AG09319 (cell line): ENCODE measurements around the gene COMP.

ENCODE experiments used
- DNase-seq: peaks from one replicate; pipeline ENCODE4 v3.0.0-alpha.2; 2010; ENCODE audit warnings: low read depth; ENCODE audit errors: extremely low read depth
- CTCF ChIP-seq: IDR thresholded peaks from 2 replicates; pipeline ENCODE4 v1.5.1; 2011; ENCODE audit warnings: low read depth, mild to moderate bottlenecking, inconsistent platforms, low read length, moderate library complexity

Gene COMP

GRCh38 chr19:18759304-18759994, 31.7 kb downstream of the COMP start:
- no peak for DNase-seq
- no peak for TF ChIP-seq CTCF

- TF ChIP-seq CTCF: no peak
- no peak for DNase-seq
Observed at GRCh38 chr19:18756896-18757295, 34.2 kb downstream of the COMP start.

GRCh38 chr19:18754501-18754900, 36.6 kb downstream of the COMP start:
- TF ChIP-seq CTCF: no peak
- DNase-seq: no peak

- no peak for TF ChIP-seq CTCF
- no peak for DNase-seq
Observed at GRCh38 chr19:18751571-18751970, 39.5 kb downstream of the COMP start.

GRCh38 chr19:18750295-18750970, 40.7 kb downstream of the COMP start:
- TF ChIP-seq CTCF: no peak
- no peak for DNase-seq

GRCh38 chr19:18749362-18750231, 41.5 kb downstream of the COMP start:
- TF ChIP-seq CTCF: no peak
- no peak for DNase-seq
